Stomach (tissue), 9 donors: Measurements from ENCODE around the gene RIPOR3. TPM values are rescaled to one million over a fixed set of nuclear protein-coding genes. Genes with fewer than 3 reads are reported as not detected.

Experiments used
- DNase-seq, 2 donors: peaks; one replicate each; pipeline versions ENCODE4 v3.0.0 to v3.0.0-alpha.2; 2013 to 2019
- H3K27ac ChIP-seq, 5 donors: fragments of 200-600 bp in 4 of 5; sonication (generic) in 4 of 5; one replicate each; pipeline ENCODE4 v1.5.1; 2013 to 2019; ENCODE audit warnings: mild to moderate bottlenecking in 1 of 5, moderate library complexity in 1 of 5
- H3K27me3 ChIP-seq, 3 donors: fragments of 200-600 bp; sonication (generic); one replicate each; pipeline ENCODE4 v1.5.1; 2017 to 2019; ENCODE audit warnings: mixed run types in 1 of 3
- H3K36me3 ChIP-seq, 4 donors: fragments of 200-600 bp; sonication (generic); 1 replicate in 3 of 4; 2 replicates in 1 of 4; pipeline ENCODE4 v1.5.1; 2016 to 2019
- H3K4me1 ChIP-seq, 4 donors: fragments of 200-600 bp; sonication (generic); one replicate each; pipeline ENCODE4 v1.5.1; 2016 to 2019
- H3K4me3 ChIP-seq, 4 donors: fragments of 200-600 bp; sonication (generic) in 3 of 4; one replicate each; pipeline ENCODE4 v1.5.1; 2016 to 2019; ENCODE audit warnings: mild to moderate bottlenecking in 1 of 4
- H3K9me3 ChIP-seq, 4 donors: fragments of 200-600 bp; sonication (generic); one replicate each; pipeline ENCODE4 v1.5.1; 2016 to 2019
- CTCF ChIP-seq, 7 experiments: fragments of 450-650 bp in 4 of 7; fragments of 200-600 bp in 3 of 7; sonication (generic) in 3 of 7; IDR thresholded peaks; one replicate each; pipeline ENCODE4 v1.5.1; 2016 to 2019; ENCODE audit warnings: antibody characterized with exemption in 7 of 7, control low read depth in 2 of 7, mild to moderate bottlenecking in 1 of 7
- EP300 ChIP-seq: sonication (generic); formaldehyde crosslinking; IDR thresholded peaks from one replicate; pipeline ENCODE4 v1.6.1; 2017; ENCODE audit warnings: antibody characterized with exemption
- POLR2A ChIP-seq, 4 donors: fragments of 450-650 bp; IDR thresholded peaks; one replicate each; pipeline ENCODE4 v1.6.1; 2016; ENCODE audit warnings: antibody characterized with exemption in 4 of 4, control low read depth in 2 of 4, mild to moderate bottlenecking in 1 of 4, moderate library complexity in 1 of 4
- POLR2AphosphoS5 ChIP-seq, 3 donors: sonication (generic); formaldehyde crosslinking; IDR thresholded peaks; one replicate each; pipeline ENCODE4 v1.6.1; 2016; ENCODE audit warnings: antibody characterized with exemption in 3 of 3
- WGBS, 5 donors: extraction: QIAGEN DNeasy Blood & Tissue Kit in 3 of 5; methylation state at CpG; one replicate each; pipeline versions ENCODE4 v1.1.5 to v1.1.7; 2013 to 2018; 5-methylcytosine and 5-hydroxymethylcytosine counted together
- intact Hi-C: fragments of 100-400 bp; cut with DNase I; formaldehyde crosslinking; loops from one replicate; pipeline ENCODE4 v1.15.1; 2023; ENCODE audit warnings: low total_unique reads
- polyA plus RNA-seq, 3 donors: library from polyadenylated mRNA; stranded (reverse); fragments of 200-250 nt; gene quantifications; one replicate each; pipeline ENCODE4 v1.2.3, GENCODE V29; 2013
- total RNA-seq, 5 donors: library from RNA; depleted of rRNA; stranded (reverse); fragments of >200 nt; gene quantifications; one replicate each; pipeline versions ENCODE4 v1.1.0 to v1.2.3, GENCODE V29; 2014 to 2016
- donor health status: healthy with polysubstance abuse.
- donor health status: Bipolar disorder and iron deficiency.
- donor health status: healthy.

Gene RIPOR3
- total and polyA plus RNA-seq, 8 donors: 4.4 to 61.1 (median 8.2) TPM

- Histone ChIP-seq H3K4me3 (no peak overlapping the region), H3K36me3 (peaks cover 0 to 63% (median 52%) of the 10 kb centered on the region in 4 donors), H3K27ac (no peak overlapping the region), H3K9me3 (no peaks in the 10 kb centered on the region), H3K27me3 (no peaks in the 10 kb centered on the region), H3K4me1 (peaks cover 17 to 64% (median 39%) of the 10 kb centered on the region in 4 donors)
- DNase-seq: no peak
- TF ChIP-seq POLR2A (IDR thresholded peaks at IDR 0.05): no peak
- no peak for TF ChIP-seq EP300
- no peak for TF ChIP-seq CTCF (IDR thresholded peaks at IDR 0.05)
- no peak for TF ChIP-seq POLR2AphosphoS5 (IDR thresholded peaks at IDR 0.05)
- intact Hi-C loops: no loop called here
- 77 to 90% (median 87%) methylated on average over 3 of the region's 3 CpGs for WGBS, 5 donors
These were observed 128.0 kb downstream of the RIPOR3 start for GRCh38 chr20:50563133-50563944.

GRCh38 chr20:50562262-50562701, 129.1 kb downstream of the RIPOR3 start:
- no peak for DNase-seq
- no peaks in the 10 kb centered on the region for H3K27me3 ChIP-seq
- H3K27ac ChIP-seq: peak overlapping the region in 4 of 5 donors; percentile 39 to 69 (median 63)
- no peaks in the 10 kb centered on the region for H3K9me3 ChIP-seq
- peaks cover 20 to 73% (median 45%) of the 10 kb centered on the region in 4 donors for H3K4me1 ChIP-seq
- TF ChIP-seq POLR2AphosphoS5 (IDR thresholded peaks at IDR 0.05) (no peak), POLR2A (IDR thresholded peaks at IDR 0.05) (no peak), EP300 (no peak), CTCF (IDR thresholded peaks at IDR 0.05) (no peak)
- peaks cover 0 to 58% (median 41%) of the 10 kb centered on the region in 4 donors for H3K36me3 ChIP-seq
- no peak overlapping the region for H3K4me3 ChIP-seq
- intact Hi-C loops: no loop called here
- 90 to 95% (median 94%) methylated on average over 7 of the region's 7 CpGs for WGBS, 5 donors

- H3K27ac ChIP-seq: peak overlapping the region in 4 of 5 donors; percentile 39 to 69 (median 63)
- DNase-seq: peak in 1 of 2 donors; percentile 58
- H3K36me3 ChIP-seq: peaks cover 0 to 53% (median 37%) of the 10 kb centered on the region in 4 donors
- no peak overlapping the region for H3K4me3 ChIP-seq
- H3K27me3 ChIP-seq: no peaks in the 10 kb centered on the region
- intact Hi-C loops: no loop called here
- TF ChIP-seq POLR2AphosphoS5 (IDR thresholded peaks at IDR 0.05): no peak
- peak; percentile 33 for TF ChIP-seq EP300
- H3K4me1 ChIP-seq: peaks cover 22 to 81% (median 48%) of the 10 kb centered on the region in 4 donors
- WGBS, 5 donors: 74 to 88% (median 81%) methylated on average over 13 to 17 of the region's 17 CpGs
- no peaks in the 10 kb centered on the region for H3K9me3 ChIP-seq
These were observed 129.8 kb downstream of the RIPOR3 start for GRCh38 chr20:50561379-50562078.

- H3K4me1 ChIP-seq: peaks cover 22 to 85% (median 54%) of the 10 kb centered on the region in 4 donors
- DNase-seq: no peak
- H3K36me3 ChIP-seq: peaks cover 0 to 47% (median 30%) of the 10 kb centered on the region in 4 donors
- TF ChIP-seq CTCF (IDR thresholded peaks at IDR 0.05): no peak
- TF ChIP-seq POLR2A (IDR thresholded peaks at IDR 0.05): no peak
- no peak for TF ChIP-seq POLR2AphosphoS5 (IDR thresholded peaks at IDR 0.05)
- TF ChIP-seq EP300: no peak
- no peaks in the 10 kb centered on the region for H3K27me3 ChIP-seq
- no peak overlapping the region for H3K4me3 ChIP-seq
- WGBS, 5 donors: 63 to 78% (median 76%) methylated on average over 5 of the region's 5 CpGs
- H3K27ac ChIP-seq: peak overlapping the region in 4 of 5 donors; percentile 29 to 69 (median 63)
- no peaks in the 10 kb centered on the region for H3K9me3 ChIP-seq
- intact Hi-C loops: no loop called here
These were observed 130.5 kb downstream of the RIPOR3 start for GRCh38 chr20:50560867-50561266.
